ENCODE data around the gene RETREG1. TPM values are rescaled to one million over a fixed set of nuclear protein-coding genes. Genes with fewer than 3 reads are reported as not detected.

Gene RETREG1
- total and polyA plus RNA-seq, 2 experiments from 2014 or later = 2.3 to 3.6 TPM

DNA sequence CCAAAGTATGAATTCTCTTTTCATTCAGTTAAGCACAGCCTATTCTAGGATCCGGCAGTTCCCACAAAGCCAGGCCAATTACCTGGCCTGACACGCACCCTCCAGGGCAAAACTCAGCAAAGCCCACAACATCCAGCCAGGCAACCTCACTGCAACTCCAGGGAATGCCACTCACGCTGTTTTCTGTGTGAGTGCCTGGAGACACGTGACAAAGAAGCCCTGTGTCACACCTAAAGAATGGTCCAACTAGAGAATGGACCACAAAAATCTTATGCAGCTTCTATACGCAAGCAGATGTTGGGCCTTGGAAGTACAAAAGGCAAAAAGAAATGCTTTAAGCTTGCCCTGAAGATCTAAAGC is 20.2 kb downstream of the RETREG1 start:
- DNase-seq (ENCODE audit: low spot score) (no peak), ATAC-seq (no peak)
- no peaks in the 10 kb centered on the region for H3K79me2 ChIP-seq (replicated peaks; ENCODE audit: insufficient read depth)
- no peak overlapping the region for H3K27ac ChIP-seq (ENCODE audit: low read depth)
- 0 out of 2 replicates have a peak, but pooled peaks cover 3% of the 10 kb centered on the region for H3K9me2 ChIP-seq (ENCODE audit: insufficient read depth)
- no peak overlapping the region for H3K4me3 ChIP-seq
- H3F3A ChIP-seq (replicated peaks; ENCODE audit: low read depth) = no peaks in the 10 kb centered on the region
- Mint-ChIP-seq H3K27me3 (ENCODE audit: insufficient read depth, low read depth, poor library complexity) (peaks cover 4% of the 10 kb centered on the region), H3K4me3 (no peak overlapping the region), H3K27ac (no peak overlapping the region), H3K9me3 (no peaks in the 10 kb centered on the region), H3K4me1 (peaks cover 4% of the 10 kb centered on the region), H3K36me3 (ENCODE audit: low read depth) (no peaks in the 10 kb centered on the region)
- H3K27me3 ChIP-seq (ENCODE audit: insufficient read depth) = no peaks in the 10 kb centered on the region
- H2AFZ ChIP-seq = no peak overlapping the region
- H3K4me1 ChIP-seq (ENCODE audit: insufficient read depth) = peaks cover 4% of the 10 kb centered on the region; the same call in 1 of the 2 replicates
- no peaks in the 10 kb centered on the region for H3K36me3 ChIP-seq (ENCODE audit: insufficient read depth)
- TF ChIP-seq EZH2phosphoT487 (IDR thresholded peaks at IDR 0.05; ENCODE audit: unreplicated experiment) = no peak
- TF ChIP-seq ZNF331 (CRISPR knock-in tag; IDR thresholded peaks at IDR 0.05; ENCODE audit: low read depth) = no peak
- no peak for TF ChIP-seq ZNF114 (CRISPR knock-in tag; IDR thresholded peaks at IDR 0.05)
- TF ChIP-seq, protein P1, sequence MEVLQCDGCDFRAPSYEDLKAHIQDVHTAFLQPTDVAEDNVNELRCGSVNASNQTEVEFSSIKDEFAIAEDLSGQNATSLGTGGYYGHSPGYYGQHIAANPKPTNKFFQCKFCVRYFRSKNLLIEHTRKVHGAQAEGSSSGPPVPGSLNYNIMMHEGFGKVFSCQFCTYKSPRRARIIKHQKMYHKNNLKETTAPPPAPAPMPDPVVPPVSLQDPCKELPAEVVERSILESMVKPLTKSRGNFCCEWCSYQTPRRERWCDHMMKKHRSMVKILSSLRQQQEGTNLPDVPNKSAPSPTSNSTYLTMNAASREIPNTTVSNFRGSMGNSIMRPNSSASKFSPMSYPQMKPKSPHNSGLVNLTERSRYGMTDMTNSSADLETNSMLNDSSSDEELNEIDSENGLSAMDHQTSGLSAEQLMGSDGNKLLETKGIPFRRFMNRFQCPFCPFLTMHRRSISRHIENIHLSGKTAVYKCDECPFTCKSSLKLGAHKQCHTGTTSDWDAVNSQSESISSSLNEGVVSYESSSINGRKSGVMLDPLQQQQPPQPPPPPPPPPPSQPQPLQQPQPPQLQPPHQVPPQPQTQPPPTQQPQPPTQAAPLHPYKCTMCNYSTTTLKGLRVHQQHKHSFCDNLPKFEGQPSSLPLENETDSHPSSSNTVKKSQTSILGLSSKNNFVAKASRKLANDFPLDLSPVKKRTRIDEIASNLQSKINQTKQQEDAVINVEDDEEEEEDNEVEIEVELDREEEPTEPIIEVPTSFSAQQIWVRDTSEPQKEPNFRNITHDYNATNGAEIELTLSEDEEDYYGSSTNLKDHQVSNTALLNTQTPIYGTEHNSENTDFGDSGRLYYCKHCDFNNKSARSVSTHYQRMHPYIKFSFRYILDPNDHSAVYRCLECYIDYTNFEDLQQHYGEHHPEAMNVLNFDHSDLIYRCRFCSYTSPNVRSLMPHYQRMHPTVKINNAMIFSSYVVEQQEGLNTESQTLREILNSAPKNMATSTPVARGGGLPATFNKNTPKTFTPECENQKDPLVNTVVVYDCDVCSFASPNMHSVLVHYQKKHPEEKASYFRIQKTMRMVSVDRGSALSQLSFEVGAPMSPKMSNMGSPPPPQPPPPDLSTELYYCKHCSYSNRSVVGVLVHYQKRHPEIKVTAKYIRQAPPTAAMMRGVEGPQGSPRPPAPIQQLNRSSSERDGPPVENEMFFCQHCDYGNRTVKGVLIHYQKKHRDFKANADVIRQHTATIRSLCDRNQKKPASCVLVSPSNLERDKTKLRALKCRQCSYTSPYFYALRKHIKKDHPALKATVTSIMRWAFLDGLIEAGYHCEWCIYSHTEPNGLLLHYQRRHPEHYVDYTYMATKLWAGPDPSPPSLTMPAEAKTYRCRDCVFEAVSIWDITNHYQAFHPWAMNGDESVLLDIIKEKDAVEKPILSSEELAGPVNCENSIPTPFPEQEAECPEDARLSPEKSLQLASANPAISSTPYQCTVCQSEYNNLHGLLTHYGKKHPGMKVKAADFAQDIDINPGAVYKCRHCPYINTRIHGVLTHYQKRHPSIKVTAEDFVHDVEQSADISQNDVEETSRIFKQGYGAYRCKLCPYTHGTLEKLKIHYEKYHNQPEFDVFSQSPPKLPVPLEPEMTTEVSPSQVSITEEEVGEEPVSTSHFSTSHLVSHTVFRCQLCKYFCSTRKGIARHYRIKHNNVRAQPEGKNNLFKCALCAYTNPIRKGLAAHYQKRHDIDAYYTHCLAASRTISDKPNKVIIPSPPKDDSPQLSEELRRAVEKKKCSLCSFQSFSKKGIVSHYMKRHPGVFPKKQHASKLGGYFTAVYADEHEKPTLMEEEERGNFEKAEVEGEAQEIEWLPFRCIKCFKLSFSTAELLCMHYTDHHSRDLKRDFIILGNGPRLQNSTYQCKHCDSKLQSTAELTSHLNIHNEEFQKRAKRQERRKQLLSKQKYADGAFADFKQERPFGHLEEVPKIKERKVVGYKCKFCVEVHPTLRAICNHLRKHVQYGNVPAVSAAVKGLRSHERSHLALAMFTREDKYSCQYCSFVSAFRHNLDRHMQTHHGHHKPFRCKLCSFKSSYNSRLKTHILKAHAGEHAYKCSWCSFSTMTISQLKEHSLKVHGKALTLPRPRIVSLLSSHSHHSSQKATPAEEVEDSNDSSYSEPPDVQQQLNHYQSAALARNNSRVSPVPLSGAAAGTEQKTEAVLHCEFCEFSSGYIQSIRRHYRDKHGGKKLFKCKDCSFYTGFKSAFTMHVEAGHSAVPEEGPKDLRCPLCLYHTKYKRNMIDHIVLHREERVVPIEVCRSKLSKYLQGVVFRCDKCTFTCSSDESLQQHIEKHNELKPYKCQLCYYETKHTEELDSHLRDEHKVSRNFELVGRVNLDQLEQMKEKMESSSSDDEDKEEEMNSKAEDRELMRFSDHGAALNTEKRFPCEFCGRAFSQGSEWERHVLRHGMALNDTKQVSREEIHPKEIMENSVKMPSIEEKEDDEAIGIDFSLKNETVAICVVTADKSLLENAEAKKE (CRISPR knock-in tag; IDR thresholded peaks at IDR 0.05) = no peak
- TF ChIP-seq, protein P2, sequence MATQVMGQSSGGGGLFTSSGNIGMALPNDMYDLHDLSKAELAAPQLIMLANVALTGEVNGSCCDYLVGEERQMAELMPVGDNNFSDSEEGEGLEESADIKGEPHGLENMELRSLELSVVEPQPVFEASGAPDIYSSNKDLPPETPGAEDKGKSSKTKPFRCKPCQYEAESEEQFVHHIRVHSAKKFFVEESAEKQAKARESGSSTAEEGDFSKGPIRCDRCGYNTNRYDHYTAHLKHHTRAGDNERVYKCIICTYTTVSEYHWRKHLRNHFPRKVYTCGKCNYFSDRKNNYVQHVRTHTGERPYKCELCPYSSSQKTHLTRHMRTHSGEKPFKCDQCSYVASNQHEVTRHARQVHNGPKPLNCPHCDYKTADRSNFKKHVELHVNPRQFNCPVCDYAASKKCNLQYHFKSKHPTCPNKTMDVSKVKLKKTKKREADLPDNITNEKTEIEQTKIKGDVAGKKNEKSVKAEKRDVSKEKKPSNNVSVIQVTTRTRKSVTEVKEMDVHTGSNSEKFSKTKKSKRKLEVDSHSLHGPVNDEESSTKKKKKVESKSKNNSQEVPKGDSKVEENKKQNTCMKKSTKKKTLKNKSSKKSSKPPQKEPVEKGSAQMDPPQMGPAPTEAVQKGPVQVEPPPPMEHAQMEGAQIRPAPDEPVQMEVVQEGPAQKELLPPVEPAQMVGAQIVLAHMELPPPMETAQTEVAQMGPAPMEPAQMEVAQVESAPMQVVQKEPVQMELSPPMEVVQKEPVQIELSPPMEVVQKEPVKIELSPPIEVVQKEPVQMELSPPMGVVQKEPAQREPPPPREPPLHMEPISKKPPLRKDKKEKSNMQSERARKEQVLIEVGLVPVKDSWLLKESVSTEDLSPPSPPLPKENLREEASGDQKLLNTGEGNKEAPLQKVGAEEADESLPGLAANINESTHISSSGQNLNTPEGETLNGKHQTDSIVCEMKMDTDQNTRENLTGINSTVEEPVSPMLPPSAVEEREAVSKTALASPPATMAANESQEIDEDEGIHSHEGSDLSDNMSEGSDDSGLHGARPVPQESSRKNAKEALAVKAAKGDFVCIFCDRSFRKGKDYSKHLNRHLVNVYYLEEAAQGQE (IDR thresholded peaks at IDR 0.05; ENCODE audit: unreplicated experiment) = no peak
- TF ChIP-seq NANOG (IDR thresholded peaks at IDR 0.05; ENCODE audit: borderline replicate concordance) = no peak
- no peak for TF ChIP-seq POLR2AphosphoS5 (IDR thresholded peaks at IDR 0.05; ENCODE audit: low read depth)
- TF ChIP-seq CREB1 (CRISPR knock-in tag; IDR thresholded peaks at IDR 0.05; ENCODE audit: low read depth) = no peak
- TF ChIP-seq, protein P3, sequence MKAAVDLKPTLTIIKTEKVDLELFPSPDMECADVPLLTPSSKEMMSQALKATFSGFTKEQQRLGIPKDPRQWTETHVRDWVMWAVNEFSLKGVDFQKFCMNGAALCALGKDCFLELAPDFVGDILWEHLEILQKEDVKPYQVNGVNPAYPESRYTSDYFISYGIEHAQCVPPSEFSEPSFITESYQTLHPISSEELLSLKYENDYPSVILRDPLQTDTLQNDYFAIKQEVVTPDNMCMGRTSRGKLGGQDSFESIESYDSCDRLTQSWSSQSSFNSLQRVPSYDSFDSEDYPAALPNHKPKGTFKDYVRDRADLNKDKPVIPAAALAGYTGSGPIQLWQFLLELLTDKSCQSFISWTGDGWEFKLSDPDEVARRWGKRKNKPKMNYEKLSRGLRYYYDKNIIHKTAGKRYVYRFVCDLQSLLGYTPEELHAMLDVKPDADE (IDR thresholded peaks at IDR 0.05) = no peak
- no peak for TF ChIP-seq EZH2 (IDR thresholded peaks at IDR 0.05; ENCODE audit: low read depth, unreplicated experiment)
- TF ChIP-seq STAT1 (IDR thresholded peaks at IDR 0.05; ENCODE audit: unreplicated experiment) = no peak
- no peak for TF ChIP-seq JUNB (IDR thresholded peaks at IDR 0.05; ENCODE audit: unreplicated experiment)
- TF ChIP-seq, protein P4, sequence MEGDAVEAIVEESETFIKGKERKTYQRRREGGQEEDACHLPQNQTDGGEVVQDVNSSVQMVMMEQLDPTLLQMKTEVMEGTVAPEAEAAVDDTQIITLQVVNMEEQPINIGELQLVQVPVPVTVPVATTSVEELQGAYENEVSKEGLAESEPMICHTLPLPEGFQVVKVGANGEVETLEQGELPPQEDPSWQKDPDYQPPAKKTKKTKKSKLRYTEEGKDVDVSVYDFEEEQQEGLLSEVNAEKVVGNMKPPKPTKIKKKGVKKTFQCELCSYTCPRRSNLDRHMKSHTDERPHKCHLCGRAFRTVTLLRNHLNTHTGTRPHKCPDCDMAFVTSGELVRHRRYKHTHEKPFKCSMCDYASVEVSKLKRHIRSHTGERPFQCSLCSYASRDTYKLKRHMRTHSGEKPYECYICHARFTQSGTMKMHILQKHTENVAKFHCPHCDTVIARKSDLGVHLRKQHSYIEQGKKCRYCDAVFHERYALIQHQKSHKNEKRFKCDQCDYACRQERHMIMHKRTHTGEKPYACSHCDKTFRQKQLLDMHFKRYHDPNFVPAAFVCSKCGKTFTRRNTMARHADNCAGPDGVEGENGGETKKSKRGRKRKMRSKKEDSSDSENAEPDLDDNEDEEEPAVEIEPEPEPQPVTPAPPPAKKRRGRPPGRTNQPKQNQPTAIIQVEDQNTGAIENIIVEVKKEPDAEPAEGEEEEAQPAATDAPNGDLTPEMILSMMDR (conservative IDR thresholded peaks at IDR 0.05; ENCODE audit: low read depth in 2 of 2) = no peak
- no peaks in the 10 kb centered on the region for H4K20me1 ChIP-seq (replicated peaks; ENCODE audit: insufficient read depth)
- no peak overlapping the region for H3K4me2 ChIP-seq

Measured in GM23338 (cell line).